ENCODE measurements around the gene TMEM170A.

DNA sequence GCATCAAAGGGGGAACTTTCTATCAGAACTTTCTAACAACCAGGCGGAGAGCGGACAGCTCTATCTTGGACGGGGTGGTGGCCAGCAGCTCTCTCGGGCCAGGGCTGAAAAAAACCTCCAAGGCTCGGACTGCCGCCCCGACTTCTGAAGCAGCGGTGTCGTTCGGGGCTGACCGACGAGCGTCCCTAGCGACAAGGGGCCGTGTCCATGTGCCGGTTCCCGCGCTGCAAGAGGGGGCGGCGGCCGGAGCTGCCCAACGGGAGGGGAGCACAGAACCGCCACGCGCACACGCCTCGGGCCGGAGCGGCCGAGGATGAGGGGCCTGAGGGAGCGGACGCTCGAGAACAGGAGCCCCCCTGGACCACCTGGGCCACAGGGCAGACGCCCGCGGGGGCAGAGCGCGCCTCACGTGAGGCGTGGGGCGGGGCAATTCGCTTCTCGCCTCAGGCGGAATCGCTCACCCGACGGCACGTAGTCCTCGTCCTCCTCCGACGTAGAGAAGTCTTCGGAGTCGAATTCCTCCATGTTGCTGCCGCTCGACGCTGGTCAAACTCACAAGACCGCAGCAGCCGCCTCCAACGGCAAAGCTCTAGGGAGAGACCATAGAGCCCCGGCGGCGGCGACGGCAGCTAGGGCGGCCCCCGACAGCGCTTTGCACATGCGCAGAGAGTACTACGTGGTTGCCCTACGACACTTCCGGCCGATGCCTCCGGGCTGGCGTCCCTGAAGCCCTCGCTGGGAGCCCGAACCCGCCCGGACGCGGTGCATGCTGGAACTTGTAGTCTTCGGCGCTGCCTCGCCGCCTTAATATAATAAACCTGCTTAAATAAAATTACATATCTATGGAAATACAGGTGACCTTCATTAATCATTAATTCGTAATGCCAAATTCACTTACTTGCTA, 31.4 kb downstream of the TMEM170A start, which contains the start of gene CFDP1:
- TF ChIP-seq, protein P1, sequence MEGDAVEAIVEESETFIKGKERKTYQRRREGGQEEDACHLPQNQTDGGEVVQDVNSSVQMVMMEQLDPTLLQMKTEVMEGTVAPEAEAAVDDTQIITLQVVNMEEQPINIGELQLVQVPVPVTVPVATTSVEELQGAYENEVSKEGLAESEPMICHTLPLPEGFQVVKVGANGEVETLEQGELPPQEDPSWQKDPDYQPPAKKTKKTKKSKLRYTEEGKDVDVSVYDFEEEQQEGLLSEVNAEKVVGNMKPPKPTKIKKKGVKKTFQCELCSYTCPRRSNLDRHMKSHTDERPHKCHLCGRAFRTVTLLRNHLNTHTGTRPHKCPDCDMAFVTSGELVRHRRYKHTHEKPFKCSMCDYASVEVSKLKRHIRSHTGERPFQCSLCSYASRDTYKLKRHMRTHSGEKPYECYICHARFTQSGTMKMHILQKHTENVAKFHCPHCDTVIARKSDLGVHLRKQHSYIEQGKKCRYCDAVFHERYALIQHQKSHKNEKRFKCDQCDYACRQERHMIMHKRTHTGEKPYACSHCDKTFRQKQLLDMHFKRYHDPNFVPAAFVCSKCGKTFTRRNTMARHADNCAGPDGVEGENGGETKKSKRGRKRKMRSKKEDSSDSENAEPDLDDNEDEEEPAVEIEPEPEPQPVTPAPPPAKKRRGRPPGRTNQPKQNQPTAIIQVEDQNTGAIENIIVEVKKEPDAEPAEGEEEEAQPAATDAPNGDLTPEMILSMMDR (IDR thresholded peaks at IDR 0.05; ENCODE audit: low read length), result no peak
- no peak for TF ChIP-seq EZH2 (IDR thresholded peaks at IDR 0.05; ENCODE audit: borderline replicate concordance, low read length)

Data from OCI-LY1 (cell line).